ENCODE results near the gene UNC13B. TPM values are rescaled to one million over a fixed set of nuclear protein-coding genes. Genes with fewer than 3 reads are reported as not detected.

UNC13B gene
- total and polyA plus RNA-seq, 9 of the 15 experiments (the other 6 are each of a cell fraction or from before 2014, with no cell fraction given): 2.4 to 11.5 (median 8.6) TPM

DNA sequence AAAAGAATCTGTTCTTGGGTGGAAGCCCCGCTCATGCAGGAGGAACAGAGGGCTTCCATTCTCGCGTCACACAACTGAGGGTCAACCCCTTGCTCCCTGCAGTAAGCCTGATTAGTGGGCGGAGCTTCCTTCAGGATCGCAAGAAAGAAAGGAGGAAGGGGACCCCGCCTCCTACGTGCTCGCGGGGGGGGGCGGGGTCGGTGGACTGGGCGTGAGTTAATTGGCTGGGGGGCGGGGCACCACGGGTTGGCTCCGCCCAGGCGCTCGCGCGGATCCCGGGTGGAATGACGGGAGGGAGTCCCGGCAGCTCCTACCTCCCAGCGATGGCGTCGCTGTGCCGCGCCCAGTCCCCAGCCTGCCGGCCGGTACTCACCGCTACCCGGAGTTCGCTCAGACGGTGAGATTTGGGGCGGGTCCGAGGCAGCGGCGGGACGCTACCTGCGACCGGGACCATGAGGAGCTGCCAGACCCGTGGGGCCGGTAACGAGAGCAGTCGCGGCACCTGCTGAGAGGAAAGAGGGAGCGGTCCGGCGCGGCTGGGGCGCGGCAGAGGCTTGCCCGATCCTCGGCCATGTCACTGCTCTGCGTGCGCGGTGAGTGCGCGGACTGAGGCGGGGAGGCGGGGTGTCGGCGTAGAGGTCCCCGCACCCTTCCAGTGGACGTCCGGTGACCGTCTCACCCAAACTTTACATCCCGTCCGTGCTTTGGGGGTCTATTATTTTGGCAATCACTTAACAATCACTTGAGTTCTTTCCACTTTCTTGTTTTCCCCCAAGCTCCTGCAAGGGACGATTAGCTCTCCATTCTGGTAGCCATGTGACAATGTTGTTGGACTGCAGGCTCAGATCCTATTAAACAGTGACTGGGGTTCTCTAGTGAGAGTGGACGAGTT, at the start of gene UNC13B (continued):
- TF ChIP-seq, protein P1, sequence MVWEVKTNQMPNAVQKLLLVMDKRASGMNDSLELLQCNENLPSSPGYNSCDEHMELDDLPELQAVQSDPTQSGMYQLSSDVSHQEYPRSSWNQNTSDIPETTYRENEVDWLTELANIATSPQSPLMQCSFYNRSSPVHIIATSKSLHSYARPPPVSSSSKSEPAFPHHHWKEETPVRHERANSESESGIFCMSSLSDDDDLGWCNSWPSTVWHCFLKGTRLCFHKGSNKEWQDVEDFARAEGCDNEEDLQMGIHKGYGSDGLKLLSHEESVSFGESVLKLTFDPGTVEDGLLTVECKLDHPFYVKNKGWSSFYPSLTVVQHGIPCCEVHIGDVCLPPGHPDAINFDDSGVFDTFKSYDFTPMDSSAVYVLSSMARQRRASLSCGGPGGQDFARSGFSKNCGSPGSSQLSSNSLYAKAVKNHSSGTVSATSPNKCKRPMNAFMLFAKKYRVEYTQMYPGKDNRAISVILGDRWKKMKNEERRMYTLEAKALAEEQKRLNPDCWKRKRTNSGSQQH (CRISPR knock-in tag; IDR thresholded peaks at IDR 0.05): no peak
- no peak for TF ChIP-seq ZNF785 (CRISPR knock-in tag; IDR thresholded peaks at IDR 0.05)
- TF ChIP-seq CCAR2 (IDR thresholded peaks at IDR 0.05; ENCODE audit: low read depth, low read length): no peak
- TF ChIP-seq ZNF165 (CRISPR knock-in tag; IDR thresholded peaks at IDR 0.05; ENCODE audit: borderline replicate concordance): no peak
- TF ChIP-seq ZSCAN32 (CRISPR knock-in tag; IDR thresholded peaks at IDR 0.05): no peak
- TF ChIP-seq SIX5 (IDR thresholded peaks at IDR 0.05; ENCODE audit: borderline replicate concordance in 1 of 2, insufficient read depth in 1 of 2, low read depth in 1 of 2, low read length in 2 of 2): no peak
- 0 out of 2 replicates have a peak, but pooled peaks have one; percentile 8 for TF ChIP-seq GABPA (tag; conservative IDR thresholded peaks at IDR 0.05; ENCODE audit: low read depth)
- peak; percentile 42; the same call in 1 of the 2 replicates for TF ChIP-seq TAF7 (tag; IDR thresholded peaks at IDR 0.05)
- no peak for TF ChIP-seq MEF2A (IDR thresholded peaks at IDR 0.05; ENCODE audit: control insufficient read depth, low read depth, low read length)
- no peak for TF ChIP-seq ZKSCAN1 (IDR thresholded peaks at IDR 0.05; ENCODE audit: low read depth, low read length)
- TF ChIP-seq SOX6 (IDR thresholded peaks at IDR 0.05): peak; percentile 34; the same call in 1 of the 2 replicates
- no peak for TF ChIP-seq KAT7 (CRISPR knock-in tag; IDR thresholded peaks at IDR 0.05; ENCODE audit: borderline replicate concordance)
- no peak for TF ChIP-seq TEAD4 (IDR thresholded peaks at IDR 0.05; ENCODE audit: low read length)
- no peak for TF ChIP-seq TEAD4 (CRISPR knock-in tag; IDR thresholded peaks at IDR 0.05; ENCODE audit: borderline replicate concordance)
- TF ChIP-seq KLF13 (tag; IDR thresholded peaks at IDR 0.05; ENCODE audit: borderline replicate concordance, low read depth): no peak
- no peak for TF ChIP-seq ESRRA (IDR thresholded peaks at IDR 0.05; ENCODE audit: borderline replicate concordance, low read depth)
- TF ChIP-seq MCM3 (IDR thresholded peaks at IDR 0.05): no peak
- TF ChIP-seq NELFE (IDR thresholded peaks at IDR 0.05; ENCODE audit: insufficient read depth, insufficient read length): no peak
- TF ChIP-seq RB1 (IDR thresholded peaks at IDR 0.05; ENCODE audit: low read depth): no peak
- TF ChIP-seq GABPB2 (CRISPR knock-in tag; conservative IDR thresholded peaks at IDR 0.05): no peak
- no peak for TF ChIP-seq RREB1 (CRISPR knock-in tag; IDR thresholded peaks at IDR 0.05)
- TF ChIP-seq ZNF239 (CRISPR knock-in tag; IDR thresholded peaks at IDR 0.05): no peak
- no peak for TF ChIP-seq PRMT5 (CRISPR knock-in tag; IDR thresholded peaks at IDR 0.05)
